GM12878 (cell line): Measurements from ENCODE around the gene CD180. TPM values are rescaled to one million over a fixed set of nuclear protein-coding genes. Genes with fewer than 3 reads are reported as not detected.

Experiments
- ATAC-seq: fragments of 200-7000 bp; cut with Tn5 transposase; 3 replicates; pipeline ENCODE4 v1.9.1; 2020; ENCODE audit warnings: mild to moderate bottlenecking, moderate library complexity
- BruUV-seq: library from RNA; stranded (reverse); fragments of 400-500 nt; replicated peaks from 2 replicates; lab custom pipeline; 2021; lab: Mats Ljungman, UMichigan
- CTCF ChIA-PET: fragments of 300-600 bp; sonication (Branson Sonifier 250); formaldehyde crosslinking; extraction: SDS; loops from one replicate; lab custom pipeline; 2021; ENCODE audit warnings: inconsistent platforms; lab: Yijun Ruan, JAX
- POLR2A ChIA-PET: fragments of 350-600 bp; formaldehyde crosslinking; extraction: SDS; loops from one replicate; lab custom pipeline; 2021; ENCODE audit warnings: inconsistent platforms; lab: Charles Lee
- RAD21 ChIA-PET: fragments of 300-600 bp; sonication (Branson Sonifier 250); formaldehyde crosslinking; loops from one replicate; lab custom pipeline; 2023; ENCODE audit warnings: antibody characterized with exemption; ENCODE audit not compliant: unreplicated experiment; lab: Charles Lee
- SMC1A ChIA-PET: fragments of 300-600 bp; sonication (Branson Sonifier 250); formaldehyde crosslinking; loops from one replicate; lab custom pipeline; 2023; ENCODE audit not compliant: unreplicated experiment, uncharacterized antibody; lab: Charles Lee
- DNase-seq: peaks from one replicate; pipeline ENCODE4 v3.0.0-alpha.2; 2011; ENCODE audit warnings: low read depth, low spot score
- FAIRE-seq: peaks from 3 replicates; lab custom pipeline; 2011; peaks lifted over from hg19 to GRCh38; lab: Jason Lieb, UNC
- H2AFZ ChIP-seq: 2 replicates; pipeline ENCODE4 v1.6.0; 2011; ENCODE audit warnings: low read depth, low read length, control low read depth; ENCODE audit not compliant: control insufficient read depth
- H3K27ac ChIP-seq: 2 replicates; pipeline ENCODE4 v1.5.1; 2011; ENCODE audit warnings: control low read depth; ENCODE audit not compliant: control insufficient read depth, insufficient read depth
- H3K27me3 ChIP-seq, 2 experiments: replicated peaks in 1 of 2; 2 replicates each; pipeline versions ENCODE4 v1.6.0 to v1.6.1; 2011; ENCODE audit warnings: low read length in 1 of 2; ENCODE audit not compliant: control insufficient read depth in 2 of 2, insufficient read depth in 2 of 2
- H3K36me3 ChIP-seq, 2 experiments: 2 replicates each; pipeline ENCODE4 v1.5.1; 2011; ENCODE audit warnings: low read length in 1 of 2; ENCODE audit not compliant: control insufficient read depth in 2 of 2, insufficient read depth in 2 of 2
- H3K4me1 ChIP-seq: 2 replicates; pipeline ENCODE4 v1.6.1; 2011; ENCODE audit warnings: mild to moderate bottlenecking, low read length, moderate library complexity, mixed read lengths; ENCODE audit not compliant: control insufficient read depth, insufficient read depth
- H3K4me2 ChIP-seq: 2 replicates; pipeline ENCODE4 v1.6.0; 2011; ENCODE audit warnings: control low read depth; ENCODE audit not compliant: control insufficient read depth, insufficient read depth
- H3K4me3 ChIP-seq: fragments of 200-600 bp; sonication (generic); 2 replicates; pipeline ENCODE4 v1.5.1; 2016
- H3K79me2 ChIP-seq: 2 replicates; pipeline ENCODE4 v1.6.0; 2011; ENCODE audit warnings: low read length; ENCODE audit not compliant: control insufficient read depth, insufficient read depth
- H3K9ac ChIP-seq: 2 replicates; pipeline ENCODE4 v1.8.0; 2011; ENCODE audit warnings: low read length, control low read depth, mixed read lengths; ENCODE audit not compliant: control insufficient read depth, insufficient read depth
- H3K9me3 ChIP-seq: replicated peaks from 3 replicates; pipeline ENCODE4 v1.5.1; 2011; ENCODE audit warnings: mild to moderate bottlenecking, low read length; ENCODE audit not compliant: control insufficient read depth, insufficient read depth
- H4K20me1 ChIP-seq: 2 replicates; pipeline ENCODE4 v1.6.0; 2011; ENCODE audit not compliant: control insufficient read depth, insufficient read depth
- CEBPB ChIP-seq, 2 experiments: fragments of 150-350 bp in 1 of 2; IDR thresholded peaks; 2 replicates each; pipeline ENCODE4 v1.6.1; 2012 to 2014; ENCODE audit warnings: low read depth in 2 of 2, low read length in 2 of 2, borderline replicate concordance in 1 of 2, inconsistent platforms in 1 of 2
- LARP7 ChIP-seq: fragments of 450-650 bp; IDR thresholded peaks from 2 replicates; pipeline ENCODE4 v1.6.1; 2017; ENCODE audit warnings: mild to moderate bottlenecking
- SMAD5 ChIP-seq: IDR thresholded peaks from 2 replicates; pipeline ENCODE4 v1.6.1; 2016; ENCODE audit warnings: antibody characterized with exemption, low read depth
- SMARCA5 ChIP-seq: fragments of 450-650 bp; IDR thresholded peaks from 2 replicates; pipeline ENCODE4 v1.6.1; 2017; ENCODE audit warnings: mild to moderate bottlenecking
- TAF1 ChIP-seq: IDR thresholded peaks from 2 replicates; pipeline ENCODE4 v1.6.1; 2011; ENCODE audit warnings: mild to moderate bottlenecking, low read depth, low read length, borderline replicate concordance
- YY1 ChIP-seq: IDR thresholded peaks from 2 replicates; pipeline ENCODE4 v1.6.1; 2011; ENCODE audit warnings: low read depth, mild to moderate bottlenecking, low read length
- ZBTB11 ChIP-seq: fragments of 450-650 bp; formaldehyde crosslinking; IDR thresholded peaks from 2 replicates; pipeline ENCODE4 v1.5.0; 2022; ENCODE audit warnings: mild to moderate bottlenecking, missing genetic modification characterization
- ZZZ3 ChIP-seq: IDR thresholded peaks from 2 replicates; pipeline ENCODE4 v1.6.1; 2011; ENCODE audit warnings: low read depth; ENCODE audit not compliant: control insufficient read depth, insufficient read length
- WGBS: methylation state at CpG from one replicate; pipeline ENCODE4 v1.1.6; 2016; ENCODE audit warnings: low lambda C conversion rate; ENCODE audit not compliant: insufficient replicate concordance, insufficient coverage; ENCODE audit errors: missing lambda C conversion rate; 5-methylcytosine and 5-hydroxymethylcytosine counted together
- in situ Hi-C: fragments of 300-500 bp; cut with MboI; formaldehyde crosslinking; loops from 9 replicates; pipeline ENCODE4 v1.14.3; 2018; ENCODE audit warnings: mixed read lengths
- intact Hi-C: fragments of 100-400 bp; cut with micrococcal nuclease; formaldehyde crosslinking; loops from one replicate; pipeline ENCODE4 v1.14.2; 2022; ENCODE audit not compliant: unreplicated experiment
- polyA plus RNA-seq, 11 experiments: library from polyadenylated mRNA; depleted of rRNA in 4 of 11; unstranded in 6 of 11; stranded (reverse) in 5 of 11; fragments of >200 nt; fragmentation: Nextera tagmentation in 4 of 11; fragmentation: Illumina TruSeq in 1 of 11; extraction: Ambion mirVana in 4 of 11; extraction: Trizol in 1 of 11; gene quantifications; 1 replicate in 1 of 11; 2 replicates in 10 of 11; pipeline versions ENCODE4 v1.2.1 to v1.2.3, GENCODE V29; 2011 to 2016; ENCODE audit warnings: inconsistent platforms in 2 of 11, missing spikeins in 2 of 11, low read depth in 1 of 11
- total RNA-seq, 4 experiments: library from RNA; depleted of rRNA in 3 of 4; stranded (reverse); fragments of >200 nt in 3 of 4; fragmentation: Illumina TruSeq in 1 of 4; extraction: Trizol in 1 of 4; gene quantifications; 2 replicates each; pipeline versions ENCODE4 v1.2.1 to v1.2.3, GENCODE V29; 2013 to 2021
- TF ChIP-seq, protein P1 (sequence below): fragments of 450-650 bp; IDR thresholded peaks from 2 replicates; pipeline ENCODE4 v1.6.1; 2017; ENCODE audit warnings: borderline replicate concordance

CD180 gene
- total and polyA plus RNA-seq, 10 of the 15 experiments (the other 5 are each of a cell fraction or from before 2014, with no cell fraction given): 0.22 to 9.7 (median 2.9) TPM

GRCh38 chr5:67214036-67214435 lies 17.4 kb upstream of the CD180 start:
- Histone ChIP-seq H3K27me3 (no peaks in the 10 kb centered on the region), H3K4me1 (peaks cover 17% of the 10 kb centered on the region), H3K36me3 (no peaks in the 10 kb centered on the region), H3K4me3 (no peak overlapping the region), H3K9ac (no peak overlapping the region), H2AFZ (no peak overlapping the region), H3K27ac (no peak overlapping the region), H4K20me1 (no peaks in the 10 kb centered on the region), H3K9me3 (no peaks in the 10 kb centered on the region), H3K79me2 (no peaks in the 10 kb centered on the region), H3K4me2 (no peak overlapping the region)
- 90% methylated on average over 6 of the region's 6 CpGs for WGBS
- ATAC-seq: no peak
- CTCF ChIA-PET: interaction anchor here (0.8 to 1.4 kb wide), 4 partner anchors 46 to 58 kb away, joined by 3 to 7 read pairs (median 4); no protein-coding TSS in a partner anchor
- SMC1A ChIA-PET: interaction anchor here (0.9 to 1.4 kb wide), 3 partner anchors 8 to 50 kb away, joined by 3 read pairs; no protein-coding TSS in a partner anchor
- RAD21 ChIA-PET: no interaction called here
- POLR2A ChIA-PET: no interaction called here
- no peak for FAIRE-seq
- no peak for DNase-seq
- TF ChIP-seq TAF1: no peak
- TF ChIP-seq SMARCA5: no peak
- TF ChIP-seq ZBTB11 (CRISPR knock-in tag): no peak
- TF ChIP-seq LARP7: no peak
- TF ChIP-seq YY1: no peak
- TF ChIP-seq CEBPB (IDR thresholded peaks at IDR 0.05; ENCODE audit: borderline replicate concordance in 1 of 2, low read depth in 2 of 2, low read length in 2 of 2): no peak
- no peak for TF ChIP-seq ZZZ3
- no peak for TF ChIP-seq SMAD5
- TF ChIP-seq, protein P1, sequence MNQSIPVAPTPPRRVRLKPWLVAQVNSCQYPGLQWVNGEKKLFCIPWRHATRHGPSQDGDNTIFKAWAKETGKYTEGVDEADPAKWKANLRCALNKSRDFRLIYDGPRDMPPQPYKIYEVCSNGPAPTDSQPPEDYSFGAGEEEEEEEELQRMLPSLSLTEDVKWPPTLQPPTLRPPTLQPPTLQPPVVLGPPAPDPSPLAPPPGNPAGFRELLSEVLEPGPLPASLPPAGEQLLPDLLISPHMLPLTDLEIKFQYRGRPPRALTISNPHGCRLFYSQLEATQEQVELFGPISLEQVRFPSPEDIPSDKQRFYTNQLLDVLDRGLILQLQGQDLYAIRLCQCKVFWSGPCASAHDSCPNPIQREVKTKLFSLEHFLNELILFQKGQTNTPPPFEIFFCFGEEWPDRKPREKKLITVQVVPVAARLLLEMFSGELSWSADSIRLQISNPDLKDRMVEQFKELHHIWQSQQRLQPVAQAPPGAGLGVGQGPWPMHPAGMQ: no peak
- in situ Hi-C loops: loop anchor here (5.0 to 25.0 kb wide), 3 partner anchors 52 to 402 kb away; no protein-coding TSS in a partner anchor
- no TSS peak for BruUV-seq
- intact Hi-C loops: no loop called here
